CD4-positive, alpha-beta T cell treated with Interleukin-6 at 100 ng/mL for 8 hours (primary cell): ENCODE data around the gene MFSD12.

Source experiments
- DNase-seq: peaks from one replicate; pipeline ENCODE4 v3.0.0-alpha.2; 2020; ENCODE audit warnings: mixed read lengths, low spot score

Gene MFSD12

GRCh38 chr19:3555653-3556422 is 1.5 kb downstream of the MFSD12 start:
- no peak for DNase-seq

GRCh38 chr19:3554254-3555083 is 2.9 kb downstream of the MFSD12 start:
- DNase-seq, result peak; percentile 69

DNA sequence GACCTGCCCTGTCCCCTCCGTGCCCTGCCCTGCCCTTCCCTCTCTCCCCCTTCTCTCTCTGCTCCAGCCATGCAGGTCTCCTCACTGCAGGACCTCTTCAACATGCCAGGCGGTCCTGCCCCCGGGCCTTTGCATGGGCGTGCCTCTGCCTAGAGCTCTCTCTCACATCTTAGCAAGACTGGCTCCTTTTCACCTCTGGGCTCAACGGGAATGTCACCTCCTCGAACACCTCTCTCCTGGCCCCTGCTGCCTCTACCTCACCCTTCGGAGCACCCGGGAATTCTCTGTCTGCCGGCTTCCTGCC is 5.6 kb downstream of the MFSD12 start:
- DNase-seq, result no peak

DNA sequence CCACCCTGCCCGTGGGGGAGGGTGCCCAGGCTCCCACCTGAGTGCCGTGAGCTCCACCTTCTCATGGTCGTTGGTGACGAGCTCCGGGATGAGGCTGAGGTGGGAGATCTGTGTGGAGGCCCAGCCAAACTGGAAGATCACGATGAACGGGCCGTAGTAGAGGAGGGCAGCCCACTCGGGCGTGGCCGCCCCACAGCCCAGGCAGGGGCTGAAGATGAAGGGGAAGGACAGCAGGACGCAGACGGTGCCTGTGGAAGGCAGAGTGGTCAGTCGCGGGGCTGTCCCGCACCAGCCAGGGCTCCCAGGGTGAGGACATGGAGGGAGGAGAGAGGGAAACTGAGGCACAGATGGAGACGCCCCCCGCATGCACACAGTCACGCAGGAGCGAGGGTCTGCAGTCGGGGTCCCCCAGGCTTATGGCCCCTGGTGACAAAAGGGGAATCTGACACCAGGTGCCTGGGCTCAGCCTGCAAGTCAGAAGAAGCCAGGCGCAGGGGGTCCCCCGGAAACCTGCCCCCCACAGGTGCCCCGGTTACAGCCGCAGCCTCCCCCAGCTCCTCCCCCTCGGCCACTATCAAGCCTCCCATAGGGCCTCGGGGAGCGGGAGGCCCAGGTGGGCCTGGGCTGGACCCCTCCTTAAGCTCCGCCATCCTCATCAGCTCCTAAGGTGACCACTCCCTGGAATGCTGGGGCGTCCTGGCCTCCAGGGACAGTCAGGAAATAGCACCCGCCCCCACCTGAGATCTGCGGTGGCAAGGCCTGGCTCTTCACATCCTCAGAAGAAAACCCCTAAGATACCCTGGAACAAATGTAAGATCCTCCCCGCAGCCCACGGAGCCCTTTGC is 6.2 kb downstream of the MFSD12 start:
- DNase-seq, result no peak

DNA sequence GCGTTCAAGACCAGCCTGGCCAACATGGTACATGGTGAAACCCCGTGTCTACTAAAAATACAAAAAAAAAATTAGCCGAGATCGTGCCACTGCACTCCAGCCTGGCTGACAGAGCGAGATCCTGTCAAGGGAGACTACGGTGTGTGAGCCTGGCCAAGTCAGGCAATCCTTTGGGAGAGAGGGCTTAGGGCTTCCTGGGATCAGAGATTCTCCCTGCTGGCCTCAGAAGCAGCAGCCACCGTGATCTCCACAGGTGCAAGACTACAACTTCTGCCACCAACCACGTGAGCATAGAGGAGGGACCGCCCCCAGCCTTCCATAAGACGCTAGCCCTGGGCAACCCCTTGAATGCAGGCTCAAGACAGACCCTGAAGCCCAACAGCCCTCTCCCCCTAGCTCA is 7.6 kb downstream of the MFSD12 start:
- no peak for DNase-seq

DNA sequence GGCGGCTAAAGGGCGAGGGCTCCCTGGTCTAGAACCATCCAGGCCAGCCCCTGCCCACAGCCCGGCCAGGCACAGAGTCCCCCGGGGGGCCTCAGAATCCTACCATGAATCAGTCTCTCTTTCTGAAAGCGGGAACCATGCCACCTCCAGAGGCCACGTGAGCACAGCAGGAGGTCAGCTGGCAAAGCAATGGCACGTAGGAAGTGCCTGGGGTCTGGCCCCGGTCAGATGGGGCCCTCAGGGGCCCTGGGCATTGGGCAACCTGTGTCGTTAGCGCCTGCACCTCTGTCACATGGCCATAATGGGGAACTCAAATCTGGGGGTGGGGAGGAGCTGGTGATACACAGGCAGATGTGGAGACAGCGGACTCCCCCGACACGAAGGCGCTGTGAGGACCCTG is 8.8 kb downstream of the MFSD12 start:
- DNase-seq, result no peak

DNA sequence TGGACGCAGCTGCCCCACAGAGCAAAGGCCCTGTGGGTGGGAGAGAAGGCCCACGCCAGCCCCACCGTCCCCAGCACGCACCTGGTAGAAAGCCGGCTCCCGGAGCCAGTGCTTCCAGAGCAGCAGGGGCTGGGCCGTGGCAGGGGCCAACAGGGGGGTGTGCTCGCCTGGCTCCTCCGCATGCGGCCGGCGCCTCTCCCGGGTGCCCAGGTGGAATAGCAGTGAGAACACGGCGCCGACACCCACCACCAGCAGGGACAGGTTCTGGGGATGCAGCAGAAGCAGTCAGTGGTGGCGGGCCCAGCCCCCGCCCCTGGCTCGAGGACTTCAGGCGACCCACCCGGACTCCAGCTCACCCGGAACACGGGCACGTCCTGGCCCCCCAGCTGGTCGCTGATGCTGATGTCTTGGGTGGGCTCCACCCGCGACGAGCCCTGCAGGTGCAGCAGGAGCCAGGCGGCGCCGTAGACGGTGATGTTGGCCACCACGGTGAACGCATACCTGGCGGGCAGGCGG is 9.6 kb downstream of the MFSD12 start:
- no peak for DNase-seq

DNA sequence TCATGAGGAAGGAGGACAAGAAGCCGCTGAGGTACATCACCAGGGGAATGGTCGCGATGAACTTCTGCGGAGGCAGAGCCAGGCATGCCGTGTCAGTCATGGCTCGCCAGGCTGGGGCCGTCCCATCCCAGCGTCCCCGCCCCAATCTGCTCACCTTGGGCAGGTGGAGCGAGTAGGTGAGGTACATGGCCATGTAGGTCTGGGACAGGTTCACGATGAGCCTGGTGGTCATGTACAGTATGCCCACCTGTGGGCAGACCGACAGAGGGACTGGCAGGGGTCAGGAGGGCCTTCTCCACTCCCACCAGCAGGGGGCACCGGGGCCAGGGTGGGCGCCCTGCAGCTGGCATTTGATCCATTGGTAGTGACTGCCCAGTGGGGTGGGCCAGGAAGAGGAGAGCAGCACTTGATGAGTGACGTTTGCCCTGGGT is 10.1 kb downstream of the MFSD12 start:
- DNase-seq, result no peak

DNA sequence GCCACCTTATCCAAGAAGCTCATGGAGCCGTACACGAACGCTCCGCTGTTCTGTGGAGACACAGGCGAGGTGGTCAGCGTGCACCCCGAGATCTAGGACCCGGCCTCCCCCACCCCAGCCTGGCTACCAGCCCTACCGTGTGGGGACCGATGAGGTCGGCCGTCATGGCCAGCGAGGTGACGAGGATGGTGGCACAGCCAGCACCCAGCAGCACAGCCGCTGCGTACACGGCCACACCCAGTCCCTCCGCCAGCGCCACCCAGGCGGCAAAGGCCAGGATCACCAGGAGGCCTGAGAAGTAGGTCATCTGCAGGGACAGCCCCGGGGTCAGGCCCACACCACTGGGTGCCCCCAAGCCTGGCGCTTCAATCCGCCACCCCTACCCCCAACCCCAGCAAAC is 11.3 kb downstream of the MFSD12 start:
- no peak for DNase-seq

DNA sequence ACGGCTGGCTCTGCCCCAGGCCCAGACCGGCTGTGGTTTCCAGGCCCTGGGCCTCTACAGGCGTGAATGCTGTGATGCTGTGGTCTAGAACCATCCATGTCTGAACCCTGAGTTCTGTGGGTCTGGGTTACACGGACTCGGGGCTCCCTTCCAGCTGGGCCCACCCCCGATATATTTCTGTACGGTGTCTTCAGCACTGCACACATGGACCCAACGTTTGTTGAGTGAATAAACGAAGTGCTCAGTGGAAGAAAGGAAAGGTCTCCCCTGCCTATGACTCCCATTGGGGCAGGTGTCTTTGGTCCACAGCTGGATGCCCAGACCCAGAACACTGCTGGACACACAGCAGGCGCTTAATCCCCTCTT is 11.7 kb downstream of the MFSD12 start:
- no peak for DNase-seq

- peak; percentile 65 for DNase-seq
Observed at GRCh38 chr19:3544742-3545668, 12.4 kb downstream of the MFSD12 start.

GRCh38 chr19:3544058-3544376 is 13.4 kb downstream of the MFSD12 start:
- DNase-seq, result no peak

DNA sequence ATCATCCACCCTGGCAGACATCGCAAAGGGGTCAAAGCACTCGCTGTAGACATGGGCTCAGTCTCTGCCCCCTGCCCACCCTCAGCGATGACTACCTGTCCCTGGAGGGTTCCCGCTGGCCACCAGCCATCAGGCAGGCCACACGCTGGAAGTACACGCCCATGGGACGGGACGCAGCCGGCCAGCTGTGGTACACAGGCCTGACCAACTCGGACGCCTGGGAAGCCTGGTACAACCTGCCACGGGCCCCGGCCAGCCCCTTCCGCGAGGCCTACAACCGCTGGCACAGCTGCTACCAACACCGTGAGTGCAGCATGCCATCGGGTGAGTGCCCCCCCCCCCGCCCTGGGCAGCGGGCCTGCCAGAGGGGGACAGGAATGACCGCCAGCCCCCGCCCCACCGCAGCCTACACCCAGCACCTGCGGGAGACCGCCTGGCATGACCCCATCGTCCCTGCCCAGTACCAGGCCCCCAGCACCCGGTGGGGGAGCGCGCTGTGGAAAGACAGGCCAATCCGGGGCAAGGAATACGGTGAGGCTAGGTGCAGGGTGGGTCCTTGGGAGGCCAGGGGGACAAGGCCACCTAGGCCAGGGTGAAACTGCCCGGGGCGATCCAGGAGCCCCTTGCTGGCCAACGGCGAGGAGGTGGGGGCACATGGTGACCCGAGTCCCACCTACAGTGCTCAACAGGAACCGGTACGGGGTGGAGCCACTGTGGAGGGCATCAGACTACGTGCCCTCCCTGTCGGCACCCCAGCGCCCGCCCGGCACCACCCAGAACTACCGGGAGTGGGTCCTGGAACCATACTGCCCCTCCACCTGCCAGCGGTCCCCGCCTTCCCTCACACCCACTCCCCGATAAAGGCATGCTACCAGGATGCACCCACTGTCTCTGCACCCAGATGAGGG is 14.0 kb downstream of the MFSD12 start:
- DNase-seq, result no peak

- DNase-seq, result no peak
Observed at GRCh38 chr19:3539756-3540118, 17.6 kb downstream of the MFSD12 start.

DNA sequence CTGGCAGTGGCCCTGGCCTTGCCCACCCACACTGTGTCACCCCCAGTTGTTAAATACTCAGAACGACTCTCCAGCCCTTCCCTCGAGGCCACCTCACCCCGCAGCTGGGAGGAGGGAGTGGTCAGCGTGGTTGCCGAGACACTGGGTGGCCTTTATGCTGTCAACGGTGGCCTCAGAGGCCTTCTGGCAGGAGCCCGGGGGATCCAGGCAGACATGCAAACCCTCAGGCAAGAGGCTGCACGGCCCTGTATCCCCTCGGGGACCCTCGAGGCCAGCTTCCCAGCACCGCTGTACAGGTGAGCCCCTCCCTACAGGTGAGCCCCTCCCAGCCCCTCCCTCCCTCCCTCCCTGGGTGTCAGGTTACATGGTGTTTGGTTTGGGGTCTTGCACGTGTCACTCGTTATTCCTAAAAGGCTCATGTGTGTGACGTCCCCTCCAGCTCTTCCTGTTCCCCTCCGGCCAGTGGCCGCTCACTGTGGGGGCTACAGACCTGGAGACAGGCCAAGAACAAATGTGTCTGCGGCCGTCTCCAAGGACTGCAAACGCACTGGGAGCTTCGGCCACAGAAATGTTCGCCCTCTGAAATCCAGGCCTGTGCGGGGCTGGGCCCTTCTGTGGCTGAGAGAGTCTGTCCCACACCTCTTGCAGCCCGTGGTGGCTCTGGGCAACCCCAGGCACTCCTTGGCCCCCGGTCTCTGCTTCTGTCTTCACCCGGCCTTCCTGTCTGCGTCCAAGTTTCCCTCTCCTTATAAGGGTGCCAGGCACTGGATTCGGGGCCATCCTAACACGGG is 18.2 kb downstream of the MFSD12 start, which contains the start of gene TEKTIP1:
Gene TEKTIP1 (plus strand): TSS at position 210 of the 791 bp plus-strand sequence. CDS start 4 bp downstream, at position 214.
- no peak for DNase-seq

DNA sequence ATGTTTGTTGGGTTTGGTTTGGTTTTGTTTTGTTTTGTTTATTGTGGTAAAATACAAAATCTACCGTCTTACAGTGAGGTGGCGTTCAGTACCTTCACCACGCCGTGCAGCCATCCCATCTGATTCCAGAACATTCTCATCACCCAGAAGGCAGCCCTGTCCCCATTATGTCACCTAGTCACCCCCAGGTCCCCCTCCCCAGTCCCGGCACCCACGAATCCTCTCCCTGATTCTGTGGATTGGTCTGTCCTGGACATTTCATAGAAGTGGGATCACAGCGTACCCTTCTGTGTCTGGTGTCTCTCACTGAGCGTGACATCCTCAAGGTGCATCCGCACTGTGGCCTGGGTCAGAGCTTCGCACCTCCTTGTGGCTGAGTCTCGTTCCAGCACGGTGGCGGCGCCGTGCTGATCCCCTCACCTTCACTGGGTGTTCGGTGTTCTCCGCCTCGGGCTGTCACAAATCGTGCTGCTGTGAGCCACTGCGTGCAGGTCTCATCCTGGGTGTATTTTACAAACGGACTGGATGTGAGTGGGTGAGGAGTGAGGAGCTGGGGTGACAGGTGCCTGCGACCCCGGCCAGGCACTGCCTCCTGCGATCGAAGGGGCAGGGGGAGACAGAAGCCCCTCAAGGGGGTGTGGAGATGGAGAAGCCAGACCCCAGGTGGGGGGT is 19.0 kb downstream of the MFSD12 start:
- DNase-seq, result no peak

- DNase-seq, result no peak
Observed at GRCh38 chr19:3537438-3538240, 19.7 kb downstream of the MFSD12 start.

DNA sequence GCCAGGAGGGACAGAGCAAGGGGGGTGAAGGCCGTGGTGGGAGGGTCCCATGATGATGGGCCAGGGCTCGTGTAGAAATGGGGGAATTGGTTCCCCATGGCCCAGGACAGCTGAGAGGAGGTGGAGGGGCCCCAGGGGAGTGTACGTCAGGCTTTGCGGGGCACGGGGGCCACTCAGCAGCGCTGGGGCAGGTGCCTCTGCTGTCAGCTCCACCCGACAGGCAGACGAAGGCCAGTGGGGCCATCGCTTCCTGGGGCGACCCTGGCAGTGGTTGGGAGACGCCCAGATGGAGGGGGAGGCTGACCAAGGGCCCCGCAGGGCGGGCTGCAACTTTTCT is 20.3 kb downstream of the MFSD12 start:
- DNase-seq, result no peak
